Measurements from ENCODE around the gene MAD1L1. TPM values are rescaled to one million over a fixed set of nuclear protein-coding genes. Genes with fewer than 3 reads are reported as not detected.

MAD1L1 gene
- total RNA-seq, 1 experiment from 2014 or later, result 38.5 TPM

GRCh38 chr7:2239242-2239641, 6.5 kb upstream of the MAD1L1 start:
- H4K20me1 ChIP-seq (ENCODE audit: insufficient read depth), result no peaks in the 10 kb centered on the region
- no peaks in the 10 kb centered on the region for H3K27me3 ChIP-seq (ENCODE audit: insufficient read depth, low read length)
- ChIA-PET POLR2A (no interaction called here), CTCF (interaction anchor here (0.9 kb wide), 1 partner anchor 8 kb away, joined by 3 read pairs; no protein-coding TSS in a partner anchor), RAD21 (ENCODE audit: low non-redundant PET in 1 of 2, low total read pairs in 2 of 2, uncharacterized antibody in 2 of 2, unreplicated experiment in 2 of 2) (no interaction called here)
- H3K4me2 ChIP-seq (ENCODE audit: low read length), result no peak overlapping the region
- no peaks in the 10 kb centered on the region for H3K9me3 ChIP-seq (ENCODE audit: control insufficient read depth in 1 of 2, insufficient read depth in 1 of 2, low read depth in 1 of 2, low read length in 2 of 2)
- peaks cover 22 to 43% of the 10 kb centered on the region in 2 experiments for H3K36me3 ChIP-seq (ENCODE audit: control insufficient read depth in 1 of 2, insufficient read depth in 2 of 2, low read length in 2 of 2)
- TF ChIP-seq CTCF (IDR thresholded peaks at IDR 0.05 in 2 of 3, conservative IDR thresholded peaks at IDR 0.05 in 1 of 3; ENCODE audit: borderline replicate concordance in 1 of 3, insufficient read depth in 1 of 3, low read depth in 2 of 3, low read length in 2 of 3) (no peak), YY1 (IDR thresholded peaks at IDR 0.05; ENCODE audit: extremely low read depth, insufficient replicate concordance, low read depth, low read length) (no peak), EGR1 (IDR thresholded peaks at IDR 0.05; ENCODE audit: low read depth) (no peak), FOSL1 (IDR thresholded peaks at IDR 0.05; ENCODE audit: low read depth) (no peak), MAX (IDR thresholded peaks at IDR 0.05) (no peak), SRF (IDR thresholded peaks at IDR 0.05; ENCODE audit: low read depth) (no peak), REST (IDR thresholded peaks at IDR 0.05; ENCODE audit: low read depth) (no peak), EZH2 (IDR thresholded peaks at IDR 0.05) (no peak)
- intact Hi-C loops (cut with micrococcal nuclease), result no loop called here
- BruUV-seq (replicated peaks), result no TSS peak
- no peak overlapping the region for H3K4me3 ChIP-seq (replicated peaks in 1 of 2; ENCODE audit: low read depth in 1 of 2, low read length in 2 of 2)
- peaks cover 80% of the 10 kb centered on the region for H3K79me2 ChIP-seq (ENCODE audit: insufficient read depth, low read length)
- ATAC-seq, result no peak
- H3K27ac ChIP-seq (ENCODE audit: low read depth, low read length), result no peak overlapping the region
- no peak overlapping the region for H3K9ac ChIP-seq (ENCODE audit: low read length)
- DNase-seq (ENCODE audit: low read depth, low spot score), result no peak
- H3K4me1 ChIP-seq (ENCODE audit: control insufficient read depth in 1 of 2, insufficient read depth in 2 of 2, low read length in 2 of 2), result peaks cover 9 to 23% of the 10 kb centered on the region in 2 experiments
- no peaks in the 10 kb centered on the region for H3K9me2 ChIP-seq (ENCODE audit: insufficient read depth)
- no peak overlapping the region for H2AFZ ChIP-seq (ENCODE audit: low read depth, low read length, poor library complexity, severe bottlenecking)
